GM21360 (cell line): ENCODE data around the gene METTL23.

Experiments used
- ATAC-seq: cut with Tn5 transposase; IDR thresholded peaks from one replicate; pipeline ENCODE4 v1.9.1; 2021; ENCODE audit warnings: mild to moderate bottlenecking, moderate library complexity; ENCODE audit not compliant: unreplicated experiment

Gene METTL23, protein sequence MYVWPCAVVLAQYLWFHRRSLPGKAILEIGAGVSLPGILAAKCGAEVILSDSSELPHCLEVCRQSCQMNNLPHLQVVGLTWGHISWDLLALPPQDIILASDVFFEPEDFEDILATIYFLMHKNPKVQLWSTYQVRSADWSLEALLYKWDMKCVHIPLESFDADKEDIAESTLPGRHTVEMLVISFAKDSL

DNA sequence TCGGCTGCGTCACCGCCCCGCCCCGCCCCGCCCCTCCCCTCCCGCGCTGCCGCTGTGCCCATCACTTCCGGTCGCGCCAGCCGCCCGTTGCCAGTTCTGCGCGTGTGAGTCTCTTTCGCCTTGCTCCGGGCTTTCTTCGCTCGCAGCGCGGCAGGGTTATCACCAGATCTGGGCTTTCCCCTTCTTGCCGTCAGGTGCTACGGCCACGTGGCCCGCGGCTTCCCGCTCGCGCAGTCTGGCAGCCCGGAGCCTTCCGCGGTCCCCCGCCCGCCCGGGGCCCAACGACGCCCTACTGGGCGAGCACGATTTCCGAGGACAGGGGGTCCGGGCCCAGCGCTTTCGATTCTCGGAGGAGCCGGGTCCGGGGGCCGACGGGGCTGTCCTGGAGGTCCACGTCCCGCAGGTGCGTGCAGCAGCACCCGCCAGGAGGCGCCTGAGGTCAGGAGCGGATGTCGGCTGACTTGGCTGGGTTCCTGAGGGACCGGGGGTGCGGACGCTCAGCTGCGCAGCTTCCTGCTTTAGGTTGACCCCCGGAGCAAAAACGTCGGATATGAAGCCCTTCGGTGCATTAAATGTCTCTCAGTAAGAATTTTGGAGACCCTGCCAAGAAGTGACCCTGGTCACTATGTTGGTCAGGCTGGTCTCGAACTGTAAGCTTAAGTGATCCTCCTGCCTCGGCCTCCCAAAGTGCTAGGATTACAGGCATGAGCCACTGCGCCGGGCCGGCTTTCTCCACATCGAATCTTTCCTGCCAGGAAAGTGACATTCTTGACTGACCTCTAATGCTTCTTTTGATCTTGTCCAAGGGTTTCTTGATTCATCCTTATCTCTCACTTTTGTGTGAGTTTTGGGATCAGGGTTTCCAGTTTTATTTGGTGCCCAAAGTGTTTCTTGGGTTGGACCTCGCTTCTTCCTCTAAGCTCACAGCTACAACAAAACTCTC lies at the start of gene METTL23:
Gene METTL23, plus strand, starts transcription at position 64 of the 943 bp plus-strand sequence. CDS start 2,872 bp downstream, outside the sequence.
- ATAC-seq = peak; percentile 47

GRCh38 chr17:76677406-76677805 lies 49.2 kb upstream of the METTL23 start:
- no peak for ATAC-seq

- no peak for ATAC-seq
Observed at GRCh38 chr17:76678330-76678729, 48.3 kb upstream of the METTL23 start.

DNA sequence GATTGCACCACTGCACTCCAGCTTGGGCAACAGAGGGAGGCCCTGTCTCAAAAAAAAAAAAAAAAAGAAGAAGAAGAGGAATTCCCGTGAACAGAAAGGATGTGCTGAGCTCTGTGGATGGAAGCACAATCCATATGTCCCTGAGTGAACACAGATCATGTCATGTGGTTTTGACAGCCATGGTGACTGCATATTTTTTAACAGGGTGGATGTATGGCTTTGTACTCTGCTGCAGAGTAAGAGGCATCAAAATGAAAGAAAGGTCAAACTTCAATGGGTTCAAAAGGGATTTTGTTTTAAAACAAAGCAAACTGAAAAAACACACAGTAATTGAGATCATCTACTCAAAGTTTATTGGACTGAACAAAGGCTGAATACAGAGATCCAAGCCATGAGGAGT lies 47.4 kb upstream of the METTL23 start:
- no peak for ATAC-seq

- ATAC-seq = no peak
Observed at GRCh38 chr17:76681222-76682137, 45.2 kb upstream of the METTL23 start.

GRCh38 chr17:76682296-76682695 lies 44.3 kb upstream of the METTL23 start:
- ATAC-seq = no peak

- no peak for ATAC-seq
Observed at GRCh38 chr17:76683011-76683755, 43.5 kb upstream of the METTL23 start.

DNA sequence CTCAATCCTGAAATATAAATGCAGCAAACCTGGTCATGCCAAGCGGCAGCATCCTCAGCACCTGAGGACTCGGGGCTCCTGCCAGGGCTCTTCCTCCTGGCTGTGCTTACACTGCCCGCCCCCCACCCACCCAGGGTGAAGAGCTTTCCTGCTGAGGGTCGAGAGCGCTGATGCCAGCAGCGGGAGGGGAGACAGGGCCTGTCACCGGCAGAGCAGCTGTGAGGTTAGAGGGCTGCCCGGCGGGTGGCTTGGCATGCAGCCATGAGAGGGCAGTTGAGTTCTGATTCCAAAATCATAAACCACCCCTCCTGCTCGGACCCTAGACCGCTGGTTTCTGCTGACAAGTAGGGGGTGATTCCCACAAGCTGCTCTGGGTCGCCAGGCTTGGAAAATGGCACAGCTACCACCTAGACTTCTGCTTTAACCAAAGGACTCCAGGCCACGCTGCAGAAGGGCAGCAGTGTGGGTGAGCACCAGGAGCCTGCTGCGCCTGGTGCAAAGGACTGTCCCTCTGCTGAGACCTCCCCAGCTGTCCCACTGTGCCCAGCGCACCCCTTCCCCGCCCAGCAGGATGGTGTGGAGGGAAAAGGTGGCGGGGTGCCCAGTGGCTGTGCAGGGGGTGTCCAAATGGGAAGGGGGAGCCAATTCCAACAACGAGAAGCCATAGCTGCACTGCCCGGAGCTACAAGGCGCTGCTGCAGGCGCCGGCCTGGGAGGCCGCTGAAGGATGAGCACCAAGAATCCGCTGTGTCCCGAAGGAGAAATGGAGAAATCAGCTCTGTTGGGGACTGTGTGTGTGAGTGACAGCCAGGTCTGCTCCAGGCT lies 42.5 kb upstream of the METTL23 start:
- no peak for ATAC-seq

- no peak for ATAC-seq
Observed at GRCh38 chr17:76684756-76685155, 41.9 kb upstream of the METTL23 start.

GRCh38 chr17:76685366-76685765 lies 41.3 kb upstream of the METTL23 start:
- no peak for ATAC-seq

GRCh38 chr17:76685846-76686245 lies 40.8 kb upstream of the METTL23 start:
- no peak for ATAC-seq

DNA sequence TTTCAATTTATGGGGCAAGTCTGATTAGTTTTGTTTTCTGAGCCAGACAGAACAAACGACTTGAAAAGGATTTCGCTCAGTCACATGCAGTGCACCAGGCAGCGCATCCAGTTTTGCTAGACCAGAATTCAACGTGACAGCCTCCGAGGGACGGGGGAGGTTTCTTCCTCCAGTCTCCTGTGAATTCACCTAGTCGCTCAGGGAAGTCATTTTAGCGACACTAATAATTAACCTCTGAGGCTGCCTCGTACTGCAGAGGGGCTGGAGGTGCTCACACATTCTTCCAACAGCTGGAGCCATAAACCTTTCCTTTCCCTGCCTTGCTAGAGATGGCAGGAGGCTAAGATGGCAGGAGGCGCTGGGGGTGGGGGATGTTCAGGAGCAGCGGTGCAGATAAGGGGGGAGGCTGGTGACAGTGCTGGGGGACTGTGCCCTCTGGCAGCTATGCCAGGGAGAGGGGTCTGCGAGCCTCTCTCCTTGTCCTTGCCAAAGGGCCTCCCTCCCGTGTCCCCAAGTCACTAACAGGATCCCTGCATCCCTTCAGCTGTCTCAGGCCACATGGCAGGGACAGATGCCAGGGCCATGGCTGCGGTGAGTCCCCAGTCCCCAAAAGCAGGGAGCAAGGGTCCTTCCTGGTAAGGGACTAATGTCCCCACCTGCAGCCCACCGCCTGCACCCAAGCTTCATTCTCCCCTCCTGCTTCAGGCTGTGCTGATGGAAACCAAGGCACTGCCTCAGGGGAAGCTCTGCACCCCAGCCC lies 39.9 kb upstream of the METTL23 start:
- ATAC-seq = no peak

DNA sequence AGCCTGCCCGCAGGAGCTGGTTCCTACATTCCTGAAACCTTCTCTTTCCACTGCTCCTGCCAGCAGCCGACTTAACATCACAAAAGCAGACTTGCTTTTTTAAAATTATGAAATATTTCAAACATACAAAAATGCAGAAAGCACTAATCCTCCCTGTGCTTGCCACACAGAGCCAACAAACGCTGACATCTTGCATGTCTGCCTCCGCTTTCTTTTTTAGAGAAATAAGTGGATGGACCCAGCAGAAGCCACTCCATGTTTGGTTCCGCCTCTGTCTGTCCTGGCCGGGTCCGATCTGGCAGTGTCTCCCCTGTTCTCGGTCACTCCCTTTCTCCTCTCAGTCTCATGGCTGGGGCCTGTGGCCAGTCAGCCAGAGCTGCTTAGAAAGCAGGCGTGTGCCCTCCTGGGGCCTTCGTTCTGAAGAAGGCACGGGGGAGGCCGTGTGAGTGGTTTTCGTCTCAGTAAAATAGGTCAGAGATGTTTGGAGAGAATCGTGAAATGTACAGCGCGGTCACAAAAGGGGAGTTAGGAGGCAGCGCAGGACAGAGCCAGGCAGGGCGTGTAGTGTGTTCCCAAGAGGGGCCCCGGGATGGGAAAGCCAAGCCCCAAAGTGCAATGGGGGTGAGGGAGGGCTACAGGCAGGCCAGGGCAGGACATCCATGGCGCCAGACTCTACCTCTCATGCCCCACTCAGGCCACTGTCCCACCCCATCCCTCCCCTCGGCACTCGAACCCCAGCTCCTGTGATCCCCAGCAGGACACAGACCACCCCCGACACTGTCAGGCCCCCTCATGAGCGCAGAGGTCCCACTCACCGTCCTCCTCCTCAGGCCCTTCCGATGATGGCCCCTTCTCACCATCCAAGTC lies 39.1 kb upstream of the METTL23 start:
- ATAC-seq = no peak

- ATAC-seq = no peak
Observed at GRCh38 chr17:76688165-76688622, 38.4 kb upstream of the METTL23 start.

DNA sequence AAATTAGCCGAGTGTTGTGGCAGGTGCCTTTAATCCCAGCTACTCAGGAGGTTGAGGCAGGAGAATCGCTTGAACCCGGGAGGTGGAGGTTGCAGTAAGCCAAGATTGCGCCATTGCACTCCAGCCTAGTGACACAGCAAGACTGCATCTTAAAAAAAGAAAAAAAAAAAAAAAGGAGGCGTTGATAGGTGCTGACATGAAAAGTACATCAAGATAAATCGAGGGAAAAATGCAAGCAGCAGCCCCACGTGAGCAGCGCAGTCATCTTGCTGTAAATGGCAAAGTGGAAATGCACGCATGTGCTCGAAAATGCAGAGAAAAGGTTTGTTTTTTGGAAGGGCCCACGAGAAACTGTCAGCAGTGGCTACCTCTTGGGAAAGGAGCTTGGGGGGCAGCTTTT lies 36.8 kb upstream of the METTL23 start:
- no peak for ATAC-seq

- ATAC-seq = no peak
Observed at GRCh38 chr17:76690596-76691280, 35.9 kb upstream of the METTL23 start.
